Hematopoietic multipotent progenitor cell treated with erythropoietin and hydrocortisone succinate and interleukin-3 and kit ligand, for 4 days (in vitro differentiated cells): ENCODE results near the gene GAK.

Experiments
- DNase-seq: peaks from one replicate; pipeline ENCODE4 v3.0.0-alpha.2; 2015

Gene GAK

GRCh38 chr4:867526-868250 is 64.4 kb downstream of the GAK start:
- no peak for DNase-seq

- no peak for DNase-seq
Measured at GRCh38 chr4:866761-867390, 65.2 kb downstream of the GAK start.

- DNase-seq: no peak
Measured at GRCh38 chr4:866068-866760, 65.9 kb downstream of the GAK start.

- DNase-seq: no peak
Measured at GRCh38 chr4:865572-865971, 66.5 kb downstream of the GAK start.

- no peak for DNase-seq
Measured at GRCh38 chr4:865121-865465, 67.0 kb downstream of the GAK start.

GRCh38 chr4:864456-865120 is 67.5 kb downstream of the GAK start:
- DNase-seq: no peak

GRCh38 chr4:860561-860960 is 71.6 kb downstream of the GAK start:
- no peak for DNase-seq

- DNase-seq: no peak
Measured at GRCh38 chr4:859496-859895, 72.6 kb downstream of the GAK start.

GRCh38 chr4:858831-859451 is 73.2 kb downstream of the GAK start:
- DNase-seq: no peak

- no peak for DNase-seq
Measured at GRCh38 chr4:858041-858481, 74.1 kb downstream of the GAK start.

GRCh38 chr4:857461-857860 is 74.7 kb downstream of the GAK start:
- no peak for DNase-seq

- no peak for DNase-seq
Measured at GRCh38 chr4:856225-856901, 75.8 kb downstream of the GAK start.

- DNase-seq: no peak
Measured at GRCh38 chr4:855880-856224, 76.3 kb downstream of the GAK start.

- DNase-seq: no peak
Measured at GRCh38 chr4:854356-854755, 77.8 kb downstream of the GAK start.

- DNase-seq: no peak
Measured at GRCh38 chr4:853416-853781, 78.7 kb downstream of the GAK start.

GRCh38 chr4:851701-852430 is 80.2 kb downstream of the GAK start:
- DNase-seq: no peak

GRCh38 chr4:850323-850945 is 81.7 kb downstream of the GAK start:
- DNase-seq: no peak

GRCh38 chr4:849478-850175 is 82.5 kb downstream of the GAK start:
- no peak for DNase-seq

- no peak for DNase-seq
Measured at GRCh38 chr4:848803-849477, 83.2 kb downstream of the GAK start.

- DNase-seq: no peak
Measured at GRCh38 chr4:848307-848691, 83.8 kb downstream of the GAK start.
